ENCODE measurements around the gene PLOD1.

The PLOD1 gene

GRCh38 chr1:12011998-12012397 lies 77.5 kb downstream of the PLOD1 start:
- peak overlapping the region; percentile 93 for H3K27ac Mint-ChIP-seq
- ATAC-seq = no peak
- peaks cover 51% of the 10 kb centered on the region for H3K36me3 Mint-ChIP-seq
- H3K4me1 Mint-ChIP-seq = peaks cover 29% of the 10 kb centered on the region
- no peaks in the 10 kb centered on the region for H3K9me3 Mint-ChIP-seq
- H3K4me3 Mint-ChIP-seq = no peak overlapping the region
- no peak for DNase-seq (ENCODE audit: low spot score in 2 of 2)

DNA sequence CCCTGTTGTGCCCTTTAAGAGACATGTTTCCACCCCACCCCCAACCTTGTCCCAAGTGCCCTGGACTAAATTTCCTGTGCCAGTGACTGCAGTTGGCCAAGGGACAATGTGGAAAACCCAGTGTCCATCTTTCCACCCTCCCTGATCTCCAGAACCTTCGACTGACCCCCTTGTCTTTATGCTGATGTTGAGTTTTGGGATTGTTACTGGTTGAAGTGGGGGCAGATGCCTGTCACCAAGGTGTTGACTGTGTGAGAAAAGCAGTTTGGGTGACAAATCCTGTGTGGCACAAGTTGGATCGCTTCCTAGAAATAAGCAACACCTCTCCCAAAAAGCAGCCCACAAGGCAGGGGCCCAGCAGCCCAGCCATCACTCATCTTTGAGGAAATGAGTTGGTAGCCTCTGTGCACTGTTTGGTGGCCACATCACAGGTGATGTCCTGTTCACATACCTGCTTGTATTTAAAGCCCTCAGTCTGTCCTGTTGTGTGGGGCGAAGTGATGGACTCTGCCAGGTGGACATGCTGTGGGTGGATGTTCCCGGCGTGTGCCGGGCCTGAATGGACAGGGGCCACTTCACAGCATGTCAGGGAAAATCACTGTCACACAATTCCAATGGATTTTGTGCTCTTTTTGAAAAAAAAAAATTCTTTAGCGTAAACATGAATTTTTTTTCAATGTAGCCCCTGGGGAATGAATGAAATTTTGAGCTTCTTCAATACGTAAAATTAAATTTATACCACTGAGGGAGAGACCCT lies 78.2 kb downstream of the PLOD1 start:
- DNase-seq (ENCODE audit: low spot score in 2 of 2) (no peak), ATAC-seq (peak; percentile 61)
- Mint-ChIP-seq H3K36me3 (peaks cover 43% of the 10 kb centered on the region), H3K27ac (peak overlapping the region; percentile 93), H3K4me3 (peak overlapping the region; percentile 51), H3K4me1 (peaks cover 29% of the 10 kb centered on the region), H3K9me3 (no peaks in the 10 kb centered on the region)

DNA sequence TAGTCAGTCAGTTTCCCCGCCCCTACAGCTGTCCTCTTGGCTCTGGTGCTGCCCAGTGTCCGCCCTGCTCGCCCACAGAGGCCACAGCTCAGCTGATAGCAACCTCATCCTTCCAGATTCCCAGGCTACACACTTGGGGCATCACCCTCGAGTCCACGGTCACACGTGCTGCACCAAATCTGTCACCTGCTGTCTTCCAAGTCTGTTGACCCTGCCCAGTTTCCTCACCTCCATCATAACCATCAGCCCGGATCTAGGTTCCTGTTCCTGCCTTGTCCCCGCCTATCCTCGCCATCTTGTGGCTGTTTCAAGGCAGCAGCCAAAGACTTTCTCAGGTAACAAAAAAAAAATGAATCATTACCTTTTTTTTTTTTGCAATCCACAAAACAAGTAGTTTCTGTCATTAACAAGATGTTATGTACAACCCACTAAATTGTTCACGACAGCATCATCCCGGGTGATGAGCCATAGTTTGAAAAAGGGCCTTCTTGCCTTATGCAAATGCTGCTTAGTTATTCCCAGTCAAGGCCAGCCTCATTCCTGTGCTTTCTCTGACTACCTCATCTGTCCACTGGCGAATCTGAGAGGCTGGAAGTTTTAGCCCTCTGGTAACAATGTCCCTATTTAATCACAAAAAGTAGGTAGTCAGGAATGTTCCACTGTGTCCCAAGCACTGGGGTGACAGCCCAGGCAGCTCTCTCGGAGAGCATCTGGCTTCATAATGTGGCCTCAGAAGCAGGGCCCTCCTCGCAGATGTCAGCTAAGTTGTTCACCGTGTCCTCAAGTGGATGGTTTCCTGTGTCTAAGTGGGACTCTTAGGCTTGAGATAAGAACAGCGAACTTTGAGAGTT lies 79.8 kb downstream of the PLOD1 start:
- ATAC-seq = no peak
- no peaks in the 10 kb centered on the region for H3K9me3 Mint-ChIP-seq
- DNase-seq (ENCODE audit: low spot score in 2 of 2) = no peak
- H3K4me3 Mint-ChIP-seq = peak overlapping the region; percentile 51
- peaks cover 46% of the 10 kb centered on the region for H3K36me3 Mint-ChIP-seq
- peaks cover 29% of the 10 kb centered on the region for H3K4me1 Mint-ChIP-seq
- peak overlapping the region; percentile 93 for H3K27ac Mint-ChIP-seq

DNA sequence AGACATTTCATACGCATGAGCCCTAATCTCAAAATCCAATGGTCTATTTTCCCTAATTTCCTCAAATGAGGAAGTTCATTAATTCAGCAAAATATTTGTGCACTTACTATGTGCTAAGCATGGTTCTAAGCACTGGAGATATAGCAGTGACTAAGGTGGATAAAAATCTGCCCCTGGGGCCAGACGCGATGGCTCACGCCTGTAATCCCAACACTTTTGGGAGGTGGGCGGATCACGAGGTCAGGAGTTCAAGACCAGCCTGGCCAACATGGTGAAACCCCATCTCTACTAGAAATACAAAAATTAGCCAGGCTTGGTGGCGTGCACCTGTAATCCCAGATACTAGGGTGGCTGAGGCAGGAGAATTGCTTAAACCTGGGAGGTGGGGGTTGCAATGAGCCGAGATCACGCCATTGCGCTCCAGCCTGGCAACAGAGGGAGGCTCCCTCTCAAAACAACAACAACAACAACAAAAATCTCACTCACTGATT lies 80.5 kb downstream of the PLOD1 start:
- H3K27ac Mint-ChIP-seq = peak overlapping the region; percentile 93
- no peaks in the 10 kb centered on the region for H3K9me3 Mint-ChIP-seq
- peaks cover 34% of the 10 kb centered on the region for H3K4me1 Mint-ChIP-seq
- peaks cover 41% of the 10 kb centered on the region for H3K36me3 Mint-ChIP-seq
- H3K4me3 Mint-ChIP-seq = no peak overlapping the region
- no peak for DNase-seq (ENCODE audit: low spot score in 2 of 2)
- no peak for ATAC-seq

DNA sequence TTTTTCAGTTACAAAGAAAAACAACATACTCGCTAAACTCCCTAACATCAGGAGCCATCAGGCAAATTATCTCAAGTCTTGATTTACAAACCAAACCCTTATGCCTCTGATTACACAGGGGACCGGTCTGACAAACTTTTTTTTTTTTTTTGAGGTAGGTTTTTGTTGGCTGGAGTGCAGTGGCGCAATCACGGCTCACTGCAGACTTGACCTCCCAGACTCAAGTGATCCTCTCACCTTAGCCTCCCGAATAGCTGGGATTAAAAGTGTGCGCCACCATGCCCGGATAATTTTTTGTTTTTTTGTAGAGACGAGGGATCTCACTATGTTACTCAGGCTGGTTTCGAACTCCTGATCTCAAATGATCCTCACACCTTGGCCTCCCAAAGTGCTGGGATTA lies 81.0 kb downstream of the PLOD1 start:
- H3K36me3 Mint-ChIP-seq = peaks cover 36% of the 10 kb centered on the region
- peaks cover 36% of the 10 kb centered on the region for H3K4me1 Mint-ChIP-seq
- DNase-seq (ENCODE audit: low spot score in 2 of 2) (no peak), ATAC-seq (no peak)
- no peak overlapping the region for H3K4me3 Mint-ChIP-seq
- H3K27ac Mint-ChIP-seq = no peak overlapping the region
- H3K9me3 Mint-ChIP-seq = no peaks in the 10 kb centered on the region

DNA sequence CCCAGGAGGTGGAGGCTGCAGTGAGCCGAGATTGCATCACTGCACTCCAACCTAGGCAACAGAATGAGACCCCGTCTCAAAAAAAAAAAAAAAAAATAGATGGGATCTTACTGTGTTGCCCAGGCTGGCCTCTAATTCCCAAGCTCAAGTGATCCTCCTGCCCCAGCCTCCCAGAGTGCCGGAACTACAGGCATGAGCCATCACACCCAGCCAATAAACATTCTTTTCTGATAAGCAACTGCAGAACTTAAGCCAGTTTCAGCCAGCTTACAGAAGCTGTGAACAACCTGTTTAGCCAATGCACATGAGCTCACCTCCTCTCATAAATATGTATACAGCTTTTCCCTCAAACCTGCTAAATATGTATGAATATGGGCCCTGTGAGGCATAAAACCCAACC lies 81.7 kb downstream of the PLOD1 start:
- ATAC-seq (no peak), DNase-seq (ENCODE audit: low spot score in 2 of 2) (no peak)
- Mint-ChIP-seq H3K9me3 (no peaks in the 10 kb centered on the region), H3K27ac (no peak overlapping the region), H3K4me3 (no peak overlapping the region), H3K4me1 (peaks cover 36% of the 10 kb centered on the region), H3K36me3 (peaks cover 30% of the 10 kb centered on the region)

GRCh38 chr1:12019858-12020509 lies 85.5 kb downstream of the PLOD1 start:
- no peak for DNase-seq (ENCODE audit: low spot score in 2 of 2)
- Mint-ChIP-seq H3K36me3 (peaks cover 37% of the 10 kb centered on the region), H3K9me3 (no peaks in the 10 kb centered on the region), H3K4me1 (peaks cover 7% of the 10 kb centered on the region), H3K27ac (peak overlapping the region; percentile 81), H3K4me3 (peak overlapping the region; percentile 88)
- ATAC-seq = peak; percentile 1

DNA sequence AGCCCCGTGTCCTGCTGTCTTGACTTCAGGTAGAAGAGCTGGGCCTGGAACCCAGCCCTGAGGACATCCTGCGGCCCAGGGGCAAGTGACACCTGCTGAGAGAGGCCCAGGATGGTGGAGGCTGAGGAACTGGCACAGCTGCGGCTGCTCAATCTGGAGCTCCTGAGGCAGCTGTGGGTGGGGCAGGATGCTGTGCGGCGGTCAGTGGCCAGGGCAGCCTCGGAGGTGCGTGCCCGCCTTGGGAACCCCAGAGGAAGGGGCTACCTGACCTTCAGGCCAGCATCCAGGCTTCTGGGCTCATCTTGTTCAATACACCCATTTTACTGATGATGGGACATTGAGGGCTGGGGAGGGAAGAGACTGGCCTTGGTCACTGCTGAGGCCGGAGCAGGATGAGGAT lies 87.1 kb downstream of the PLOD1 start:
- Mint-ChIP-seq H3K4me3 (no peak overlapping the region), H3K9me3 (no peaks in the 10 kb centered on the region), H3K36me3 (peaks cover 54% of the 10 kb centered on the region), H3K27ac (peak overlapping the region; percentile 10), H3K4me1 (peaks cover 11% of the 10 kb centered on the region)
- ATAC-seq (no peak), DNase-seq (ENCODE audit: low spot score in 2 of 2) (no peak)

- Mint-ChIP-seq H3K27ac (no peak overlapping the region), H3K4me1 (peaks cover 13% of the 10 kb centered on the region), H3K9me3 (no peaks in the 10 kb centered on the region), H3K36me3 (peaks cover 58% of the 10 kb centered on the region), H3K4me3 (no peak overlapping the region)
- no peak for ATAC-seq
- DNase-seq (ENCODE audit: low spot score in 2 of 2) = no peak
Measured at GRCh38 chr1:12022036-12022435, 87.5 kb downstream of the PLOD1 start.
